Right lobe of liver (tissue), 4 donors: ENCODE data around the gene BANK1.

ENCODE experiments used
- CTCF ChIP-seq, 4 donors: fragments of 200-600 bp in 3 of 4; fragments of 450-650 bp in 1 of 4; IDR thresholded peaks; one replicate each; pipeline versions ENCODE4 v1.5.1 to v1.8.0; 2016 to 2022; ENCODE audit warnings: antibody characterized with exemption in 4 of 4, mild to moderate bottlenecking in 2 of 4
- POLR2A ChIP-seq: fragments of 450-650 bp; IDR thresholded peaks from one replicate; pipeline ENCODE4 v1.6.1; 2017; ENCODE audit warnings: antibody characterized with exemption, mild to moderate bottlenecking
- donor health status: DM: no; HTN: no; CAD: no.
- donor health status: DM: no; HTN: no; CAD: no.
- donor health status: DM: no; HTN: yes; CAD: no.

GRCh38 chr4:101846550-101846949 lies 56.0 kb downstream of the BANK1 start:
- no peak for TF ChIP-seq CTCF (IDR thresholded peaks at IDR 0.05)
- TF ChIP-seq POLR2A: no peak
